Liver (tissue), 9 donors: Measurements from ENCODE around the gene CDK13. TPM values are rescaled to one million over a fixed set of nuclear protein-coding genes. Genes with fewer than 3 reads are reported as not detected.
A peak's percentile ranks its signal among the peaks of the same experiment; 100 is the strongest.

Experiments used
- DNase-seq: peaks from one replicate; pipeline ENCODE4 v3.0.0-alpha.2; 2017; ENCODE audit warnings: low spot score
- H3K27ac ChIP-seq, 2 donors: one replicate each; pipeline ENCODE4 v1.7.0; 2013; ENCODE audit warnings: inconsistent platforms in 2 of 2, low read length in 2 of 2, control low read depth in 1 of 2, low read depth in 1 of 2, mild to moderate bottlenecking in 1 of 2
- H3K27me3 ChIP-seq, 4 donors: one replicate each; pipeline versions ENCODE4 v1.6.1 to v1.7.0; 2013; ENCODE audit warnings: low read length in 3 of 4, inconsistent platforms in 1 of 4, mild to moderate bottlenecking in 1 of 4, moderate library complexity in 1 of 4; ENCODE audit not compliant: control insufficient read depth in 4 of 4, insufficient read depth in 4 of 4
- H3K36me3 ChIP-seq, 4 donors: one replicate each; pipeline versions ENCODE4 v1.6.1 to v1.7.0; 2013; ENCODE audit warnings: low read length in 3 of 4, mild to moderate bottlenecking in 3 of 4, low read depth in 1 of 4, moderate library complexity in 1 of 4; ENCODE audit not compliant: control insufficient read depth in 4 of 4, insufficient read depth in 3 of 4
- H3K4me1 ChIP-seq, 4 donors: one replicate each; pipeline versions ENCODE4 v1.6.1 to v1.7.0; 2013; ENCODE audit warnings: low read length in 3 of 4, mild to moderate bottlenecking in 3 of 4, moderate library complexity in 1 of 4; ENCODE audit not compliant: control insufficient read depth in 4 of 4, insufficient read depth in 4 of 4
- H3K4me3 ChIP-seq, 3 donors: one replicate each; pipeline versions ENCODE4 v1.6.1 to v1.7.0; 2013; ENCODE audit warnings: low read length in 3 of 3, control low read depth in 1 of 3, low read depth in 1 of 3, mild to moderate bottlenecking in 1 of 3
- H3K9ac ChIP-seq, 2 donors: one replicate each; pipeline ENCODE4 v1.7.0; 2013; ENCODE audit warnings: low read length in 2 of 2, mild to moderate bottlenecking in 2 of 2, moderate library complexity in 2 of 2, control low read depth in 1 of 2, low read depth in 1 of 2
- H3K9me3 ChIP-seq, 4 donors: one replicate each; pipeline versions ENCODE4 v1.6.1 to v1.7.0; 2013; ENCODE audit warnings: low read length in 3 of 4; ENCODE audit not compliant: control insufficient read depth in 4 of 4
- EGR1 ChIP-seq, 2 donors: IDR thresholded peaks; 2 replicates each; pipeline ENCODE4 v1.6.1; 2016 to 2018; ENCODE audit warnings: antibody characterized with exemption in 2 of 2, low read depth in 2 of 2
- FOXA2 ChIP-seq: IDR thresholded peaks from 2 replicates; pipeline ENCODE4 v1.6.1; 2016; ENCODE audit warnings: antibody characterized with exemption
- GABPA ChIP-seq, 2 donors: IDR thresholded peaks in 1 of 2; conservative IDR thresholded peaks in 1 of 2; 2 replicates each; pipeline ENCODE4 v1.6.1; 2016; ENCODE audit warnings: antibody characterized with exemption in 2 of 2, mild to moderate bottlenecking in 1 of 2, moderate library complexity in 1 of 2
- HNF4A ChIP-seq, 2 donors: conservative IDR thresholded peaks; 2 replicates each; pipeline ENCODE4 v1.6.1; 2016; ENCODE audit warnings: antibody characterized with exemption in 2 of 2, mild to moderate bottlenecking in 2 of 2
- HNF4G ChIP-seq: IDR thresholded peaks from 2 replicates; pipeline ENCODE4 v1.6.1; 2016; ENCODE audit warnings: antibody characterized with exemption
- JUND ChIP-seq, 2 donors: IDR thresholded peaks; 2 replicates each; pipeline ENCODE4 v1.6.1; 2016; ENCODE audit warnings: antibody characterized with exemption in 2 of 2
- NR2F2 ChIP-seq: IDR thresholded peaks from 2 replicates; pipeline ENCODE4 v1.6.1; 2016; ENCODE audit warnings: antibody characterized with exemption
- RAD21 ChIP-seq, 2 donors: IDR thresholded peaks; 2 replicates each; pipeline ENCODE4 v1.6.1; 2016; ENCODE audit warnings: antibody characterized with exemption in 2 of 2, mild to moderate bottlenecking in 2 of 2
- RXRA ChIP-seq, 2 donors: IDR thresholded peaks; 2 replicates each; pipeline ENCODE4 v1.6.1; 2017 to 2018; ENCODE audit warnings: antibody characterized with exemption in 2 of 2, mild to moderate bottlenecking in 1 of 2
- SP1 ChIP-seq: IDR thresholded peaks from 2 replicates; pipeline ENCODE4 v1.6.1; 2018; ENCODE audit warnings: antibody characterized with exemption, mild to moderate bottlenecking
- WGBS: extraction: QIAGEN DNeasy Blood & Tissue Kit; methylation state at CpG from one replicate; pipeline ENCODE4 v1.1.7; 2013; 5-methylcytosine and 5-hydroxymethylcytosine counted together
- polyA plus RNA-seq, 2 donors: library from polyadenylated mRNA; stranded (reverse) in 1 of 2; unstranded in 1 of 2; fragments of 200-250 nt in 1 of 2; fragments of >200 nt in 1 of 2; fragmentation: Nextera tagmentation in 1 of 2; extraction: Ambion mirVana in 1 of 2; gene quantifications; one replicate each; pipeline versions ENCODE4 v1.2.1 to v1.2.3, GENCODE V29; 2013 to 2015
- total RNA-seq, 2 donors: library from RNA; depleted of rRNA; stranded (reverse); fragments of >200 nt; gene quantifications; one replicate each; pipeline ENCODE4 v1.2.3, GENCODE V29; 2014
- TF ChIP-seq, protein P1 (sequence below): IDR thresholded peaks from 2 replicates; pipeline ENCODE4 v1.6.1; 2016; ENCODE audit warnings: antibody characterized with exemption
- TF ChIP-seq, protein P2 (sequence below): IDR thresholded peaks from 2 replicates; pipeline ENCODE4 v1.6.1; 2016; ENCODE audit warnings: antibody characterized with exemption
- TF ChIP-seq, protein P3 (sequence below): IDR thresholded peaks from 2 replicates; pipeline ENCODE4 v1.6.1; 2016; ENCODE audit warnings: antibody characterized with exemption, mild to moderate bottlenecking
- TF ChIP-seq, protein P4 (sequence below): fragments of 150-350 bp; IDR thresholded peaks from 2 replicates; pipeline ENCODE4 v1.5.1; 2017; ENCODE audit warnings: improper control_type of control experiment, low read depth, low read length; ENCODE audit not compliant: missing input control
- donor health status: healthy.
- donor health status: healthy.
- donor health status: healthy.
- donor health status: healthy.
- donor health status: healthy.

Gene CDK13
- total and polyA plus RNA-seq, 4 donors, result 8.8 to 51.1 (median 23.2) TPM

DNA sequence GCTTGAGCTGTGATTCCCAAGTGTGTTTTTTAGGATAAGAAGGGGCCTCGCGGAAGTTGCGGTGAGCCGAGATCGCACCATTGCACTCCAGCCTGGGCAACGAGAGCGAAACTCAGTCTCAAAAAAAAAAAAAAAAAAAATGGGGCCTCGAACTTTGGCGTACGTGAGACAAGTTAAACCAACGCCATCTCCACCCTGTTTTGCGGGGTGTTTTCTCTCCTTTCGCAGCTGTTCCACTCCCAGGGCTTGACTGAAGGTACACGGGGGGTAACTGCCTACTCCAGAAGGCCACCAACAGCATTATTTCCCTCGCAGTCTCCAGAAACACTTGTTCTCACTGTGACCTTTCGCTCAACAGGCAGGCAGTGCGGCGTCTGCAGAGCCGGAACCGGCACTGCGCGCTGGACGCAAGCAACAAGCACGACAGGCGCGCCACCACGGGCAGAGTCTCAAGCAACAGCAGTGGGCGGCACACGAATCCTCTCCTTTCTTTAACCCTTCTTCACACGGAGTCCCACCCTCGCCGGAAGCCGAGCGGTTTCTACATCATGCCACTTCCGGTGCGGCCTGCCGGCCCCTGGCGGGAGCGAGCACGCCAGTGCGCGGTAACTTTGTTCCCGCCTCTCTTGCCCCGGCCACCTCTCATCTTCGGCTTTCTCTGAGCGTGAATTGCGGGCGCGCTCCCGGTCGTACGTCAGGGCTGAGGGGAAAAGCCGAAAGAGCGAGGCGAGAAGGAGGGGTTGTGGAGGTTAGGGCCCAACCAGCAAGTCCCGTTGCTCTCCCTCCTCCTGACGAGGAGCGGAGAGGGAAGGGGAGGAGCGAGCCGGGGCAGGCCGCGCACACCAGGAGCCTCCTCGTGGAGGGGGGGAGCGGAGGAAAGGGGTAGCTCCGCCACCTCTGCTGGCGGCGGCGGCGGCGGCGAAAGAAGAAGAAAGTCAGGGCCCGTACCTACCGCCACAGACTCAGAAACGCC, 814 bp upstream of the CDK13 start (continued):
- TF ChIP-seq NR2F2, result peak; percentile 92
- peak in 1 of 2 donors; percentile 47 for TF ChIP-seq JUND (IDR thresholded peaks at IDR 0.05)
- TF ChIP-seq EGR1 (IDR thresholded peaks at IDR 0.05; ENCODE audit: low read depth in 2 of 2), result peak; percentile 41 to 46
- TF ChIP-seq, protein P1, sequence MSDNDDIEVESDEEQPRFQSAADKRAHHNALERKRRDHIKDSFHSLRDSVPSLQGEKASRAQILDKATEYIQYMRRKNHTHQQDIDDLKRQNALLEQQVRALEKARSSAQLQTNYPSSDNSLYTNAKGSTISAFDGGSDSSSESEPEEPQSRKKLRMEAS, result peak; percentile 77
- peak; percentile 56 to 58 for TF ChIP-seq HNF4A (conservative IDR thresholded peaks at IDR 0.05)
- TF ChIP-seq, protein P2, sequence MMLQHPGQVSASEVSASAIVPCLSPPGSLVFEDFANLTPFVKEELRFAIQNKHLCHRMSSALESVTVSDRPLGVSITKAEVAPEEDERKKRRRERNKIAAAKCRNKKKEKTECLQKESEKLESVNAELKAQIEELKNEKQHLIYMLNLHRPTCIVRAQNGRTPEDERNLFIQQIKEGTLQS, result peak; percentile 59
- peak; percentile 93 for TF ChIP-seq SP1
- no peak for TF ChIP-seq HNF4G
- TF ChIP-seq RXRA (IDR thresholded peaks at IDR 0.05), result peak; percentile 68 to 86

DNA sequence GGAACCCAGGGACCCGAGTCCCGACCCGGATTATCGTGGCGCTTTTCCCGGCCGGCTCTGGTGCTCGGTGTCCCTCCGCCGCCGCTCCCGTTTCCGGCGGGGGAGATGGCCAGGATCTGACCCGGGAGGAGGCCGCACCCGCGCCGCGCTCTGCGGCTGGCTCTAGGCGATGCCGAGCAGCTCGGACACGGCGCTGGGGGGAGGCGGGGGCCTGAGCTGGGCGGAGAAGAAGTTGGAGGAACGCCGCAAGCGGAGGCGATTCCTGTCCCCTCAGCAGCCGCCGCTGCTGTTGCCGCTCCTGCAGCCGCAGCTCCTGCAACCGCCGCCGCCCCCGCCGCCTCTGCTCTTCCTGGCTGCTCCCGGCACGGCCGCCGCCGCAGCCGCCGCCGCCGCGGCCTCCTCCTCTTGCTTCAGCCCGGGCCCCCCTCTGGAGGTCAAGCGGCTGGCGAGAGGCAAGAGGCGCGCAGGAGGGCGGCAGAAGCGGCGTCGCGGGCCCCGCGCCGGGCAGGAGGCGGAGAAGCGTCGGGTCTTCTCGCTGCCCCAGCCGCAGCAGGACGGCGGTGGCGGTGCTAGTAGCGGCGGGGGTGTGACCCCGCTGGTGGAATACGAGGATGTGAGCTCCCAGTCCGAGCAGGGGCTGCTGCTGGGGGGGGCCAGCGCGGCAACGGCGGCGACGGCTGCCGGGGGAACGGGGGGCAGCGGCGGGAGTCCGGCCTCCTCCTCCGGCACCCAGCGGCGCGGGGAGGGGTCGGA, 593 bp downstream of the CDK13 start:
- Histone ChIP-seq H3K4me1 (peaks cover 3 to 45% (median 28%) of the 10 kb centered on the region in 4 donors), H3K36me3 (no peaks in the 10 kb centered on the region), H3K27ac (peak overlapping the region; percentile 92 to 97), H3K27me3 (no peaks in the 10 kb centered on the region), H3K4me3 (peak overlapping the region; percentile 70 to 98 (median 82)), H3K9ac (peak overlapping the region; percentile 77 to 98), H3K9me3 (no peaks in the 10 kb centered on the region)
- no peak for DNase-seq
- under 1% methylated on average over 93 of the region's 93 CpGs for WGBS
- peak in 1 of 2 donors; percentile 21 for TF ChIP-seq GABPA (IDR thresholded peaks at IDR 0.05 in 1 of 2, conservative IDR thresholded peaks at IDR 0.05 in 1 of 2)
- TF ChIP-seq, protein P1, result no peak

DNA sequence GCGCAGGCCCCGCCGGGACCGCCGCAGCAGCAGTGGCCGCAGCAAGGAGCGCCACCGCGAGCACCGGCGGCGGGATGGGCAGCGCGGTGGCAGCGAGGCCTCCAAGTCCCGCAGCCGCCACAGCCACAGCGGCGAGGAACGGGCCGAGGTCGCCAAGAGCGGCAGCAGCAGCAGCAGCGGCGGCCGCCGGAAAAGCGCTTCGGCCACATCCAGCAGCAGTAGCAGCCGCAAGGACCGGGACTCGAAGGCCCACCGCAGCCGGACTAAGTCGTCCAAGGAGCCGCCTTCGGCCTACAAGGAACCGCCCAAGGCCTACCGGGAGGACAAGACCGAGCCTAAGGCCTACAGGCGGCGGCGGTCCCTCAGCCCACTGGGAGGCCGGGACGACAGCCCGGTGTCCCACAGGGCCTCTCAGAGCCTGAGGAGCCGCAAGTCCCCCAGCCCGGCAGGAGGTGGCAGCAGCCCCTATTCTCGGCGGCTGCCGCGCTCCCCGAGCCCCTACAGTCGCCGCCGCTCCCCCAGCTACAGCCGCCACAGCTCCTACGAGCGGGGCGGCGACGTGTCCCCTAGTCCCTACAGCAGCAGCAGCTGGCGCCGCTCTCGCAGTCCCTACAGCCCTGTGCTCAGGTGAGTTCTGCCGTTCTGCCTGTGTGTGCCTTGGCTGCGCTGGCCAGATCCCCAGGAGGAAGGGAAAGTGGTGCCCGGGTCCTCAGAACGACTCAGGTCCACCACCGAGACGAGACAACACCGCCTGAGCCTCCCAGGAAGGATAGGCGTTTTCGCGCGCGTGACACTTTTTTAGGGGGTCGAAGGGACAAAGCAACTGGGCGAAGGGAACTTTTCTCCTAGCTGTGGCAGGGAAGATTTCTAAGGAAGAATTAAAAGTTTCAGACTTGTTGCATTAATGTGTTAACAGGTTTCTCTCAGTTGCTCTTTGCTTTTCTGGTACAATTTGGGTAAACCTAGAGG, 1.5 kb downstream of the CDK13 start:
- H3K9ac ChIP-seq, result peak overlapping the region; percentile 72 to 98
- no peaks in the 10 kb centered on the region for H3K36me3 ChIP-seq
- H3K4me3 ChIP-seq, result peak overlapping the region; percentile 70 to 98 (median 85)
- whole genome bisulfite sequencing, result under 1% methylated on average over 79 of the region's 79 CpGs
- peak; percentile 74 for DNase-seq
- H3K4me1 ChIP-seq, result peaks cover 4 to 52% (median 29%) of the 10 kb centered on the region in 4 donors
- peak overlapping the region; percentile 92 to 97 for H3K27ac ChIP-seq
- H3K9me3 ChIP-seq, result no peaks in the 10 kb centered on the region
- TF ChIP-seq, protein P3, sequence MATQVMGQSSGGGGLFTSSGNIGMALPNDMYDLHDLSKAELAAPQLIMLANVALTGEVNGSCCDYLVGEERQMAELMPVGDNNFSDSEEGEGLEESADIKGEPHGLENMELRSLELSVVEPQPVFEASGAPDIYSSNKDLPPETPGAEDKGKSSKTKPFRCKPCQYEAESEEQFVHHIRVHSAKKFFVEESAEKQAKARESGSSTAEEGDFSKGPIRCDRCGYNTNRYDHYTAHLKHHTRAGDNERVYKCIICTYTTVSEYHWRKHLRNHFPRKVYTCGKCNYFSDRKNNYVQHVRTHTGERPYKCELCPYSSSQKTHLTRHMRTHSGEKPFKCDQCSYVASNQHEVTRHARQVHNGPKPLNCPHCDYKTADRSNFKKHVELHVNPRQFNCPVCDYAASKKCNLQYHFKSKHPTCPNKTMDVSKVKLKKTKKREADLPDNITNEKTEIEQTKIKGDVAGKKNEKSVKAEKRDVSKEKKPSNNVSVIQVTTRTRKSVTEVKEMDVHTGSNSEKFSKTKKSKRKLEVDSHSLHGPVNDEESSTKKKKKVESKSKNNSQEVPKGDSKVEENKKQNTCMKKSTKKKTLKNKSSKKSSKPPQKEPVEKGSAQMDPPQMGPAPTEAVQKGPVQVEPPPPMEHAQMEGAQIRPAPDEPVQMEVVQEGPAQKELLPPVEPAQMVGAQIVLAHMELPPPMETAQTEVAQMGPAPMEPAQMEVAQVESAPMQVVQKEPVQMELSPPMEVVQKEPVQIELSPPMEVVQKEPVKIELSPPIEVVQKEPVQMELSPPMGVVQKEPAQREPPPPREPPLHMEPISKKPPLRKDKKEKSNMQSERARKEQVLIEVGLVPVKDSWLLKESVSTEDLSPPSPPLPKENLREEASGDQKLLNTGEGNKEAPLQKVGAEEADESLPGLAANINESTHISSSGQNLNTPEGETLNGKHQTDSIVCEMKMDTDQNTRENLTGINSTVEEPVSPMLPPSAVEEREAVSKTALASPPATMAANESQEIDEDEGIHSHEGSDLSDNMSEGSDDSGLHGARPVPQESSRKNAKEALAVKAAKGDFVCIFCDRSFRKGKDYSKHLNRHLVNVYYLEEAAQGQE, result no peak
- peak; percentile 57 to 77 for TF ChIP-seq RAD21 (IDR thresholded peaks at IDR 0.05)
- TF ChIP-seq, protein P4, sequence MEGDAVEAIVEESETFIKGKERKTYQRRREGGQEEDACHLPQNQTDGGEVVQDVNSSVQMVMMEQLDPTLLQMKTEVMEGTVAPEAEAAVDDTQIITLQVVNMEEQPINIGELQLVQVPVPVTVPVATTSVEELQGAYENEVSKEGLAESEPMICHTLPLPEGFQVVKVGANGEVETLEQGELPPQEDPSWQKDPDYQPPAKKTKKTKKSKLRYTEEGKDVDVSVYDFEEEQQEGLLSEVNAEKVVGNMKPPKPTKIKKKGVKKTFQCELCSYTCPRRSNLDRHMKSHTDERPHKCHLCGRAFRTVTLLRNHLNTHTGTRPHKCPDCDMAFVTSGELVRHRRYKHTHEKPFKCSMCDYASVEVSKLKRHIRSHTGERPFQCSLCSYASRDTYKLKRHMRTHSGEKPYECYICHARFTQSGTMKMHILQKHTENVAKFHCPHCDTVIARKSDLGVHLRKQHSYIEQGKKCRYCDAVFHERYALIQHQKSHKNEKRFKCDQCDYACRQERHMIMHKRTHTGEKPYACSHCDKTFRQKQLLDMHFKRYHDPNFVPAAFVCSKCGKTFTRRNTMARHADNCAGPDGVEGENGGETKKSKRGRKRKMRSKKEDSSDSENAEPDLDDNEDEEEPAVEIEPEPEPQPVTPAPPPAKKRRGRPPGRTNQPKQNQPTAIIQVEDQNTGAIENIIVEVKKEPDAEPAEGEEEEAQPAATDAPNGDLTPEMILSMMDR, result peak; percentile 37
- TF ChIP-seq HNF4G, result no peak
- TF ChIP-seq FOXA2, result no peak
- TF ChIP-seq EGR1 (IDR thresholded peaks at IDR 0.05; ENCODE audit: low read depth in 2 of 2), result no peak
- TF ChIP-seq, protein P1, result no peak
- no peak for TF ChIP-seq RXRA (IDR thresholded peaks at IDR 0.05)
- TF ChIP-seq JUND (IDR thresholded peaks at IDR 0.05), result no peak
- TF ChIP-seq, protein P2, result no peak
- H3K27me3 ChIP-seq, result no peaks in the 10 kb centered on the region
